Measurements from ENCODE around the gene CERS3.

- TF ChIP-seq EZH2 (IDR thresholded peaks at IDR 0.05) (no peak), POLR2AphosphoS5 (IDR thresholded peaks at IDR 0.05; ENCODE audit: borderline replicate concordance, low read depth, low read length) (no peak), FOXP2 (optimal IDR thresholded peaks at IDR 0.05; ENCODE audit: control extremely low read depth, extremely low read length, insufficient read depth) (no peak)
Measured at GRCh38 chr15:100572362-100572983, 43.7 kb upstream of the CERS3 start.
